Tibial artery (tissue), 4 donors: ENCODE data around the gene SHISA9.

ENCODE experiments used
- DNase-seq, 2 donors: peaks; one replicate each; pipeline ENCODE4 v3.0.0-alpha.2; 2019
- H3K27ac ChIP-seq, 2 donors: fragments of 200-600 bp; sonication (generic) in 1 of 2; 1 replicate in 1 of 2; 2 replicates in 1 of 2; pipeline ENCODE4 v1.5.1; 2018 to 2019; ENCODE audit warnings: mild to moderate bottlenecking in 1 of 2
- H3K27me3 ChIP-seq, 2 donors: fragments of 200-600 bp; sonication (generic) in 1 of 2; one replicate each; pipeline versions ENCODE4 v1.5.1 to v1.6.0; 2016 to 2019
- H3K36me3 ChIP-seq, 3 donors: fragments of 200-600 bp; sonication (generic) in 2 of 3; one replicate each; pipeline ENCODE4 v1.5.1; 2016 to 2019; ENCODE audit warnings: mild to moderate bottlenecking in 2 of 3
- H3K4me1 ChIP-seq, 4 donors: fragments of 200-600 bp; sonication (generic) in 2 of 4; 1 replicate in 3 of 4; 2 replicates in 1 of 4; pipeline ENCODE4 v1.5.1; 2016 to 2019
- H3K4me3 ChIP-seq, 2 donors: fragments of 200-600 bp; sonication (generic) in 1 of 2; 1 replicate in 1 of 2; 2 replicates in 1 of 2; pipeline ENCODE4 v1.5.1; 2018 to 2019; ENCODE audit warnings: mild to moderate bottlenecking in 2 of 2
- H3K9me3 ChIP-seq, 3 donors: fragments of 200-600 bp; sonication (generic) in 1 of 3; one replicate each; pipeline ENCODE4 v1.5.1; 2016 to 2019
- intact Hi-C: fragments of 100-400 bp; cut with DNase I; formaldehyde crosslinking; loops from one replicate; pipeline ENCODE4 v1.15.0; 2023; ENCODE audit warnings: low total_unique reads
- TF ChIP-seq, protein P1 (sequence below), 2 experiments: fragments of 200-600 bp in 1 of 2; fragments of 450-650 bp in 1 of 2; IDR thresholded peaks; one replicate each; pipeline ENCODE4 v1.5.1; 2017 to 2019; ENCODE audit warnings: antibody characterized with exemption in 2 of 2, mild to moderate bottlenecking in 1 of 2, moderate library complexity in 1 of 2

SHISA9 gene

DNA sequence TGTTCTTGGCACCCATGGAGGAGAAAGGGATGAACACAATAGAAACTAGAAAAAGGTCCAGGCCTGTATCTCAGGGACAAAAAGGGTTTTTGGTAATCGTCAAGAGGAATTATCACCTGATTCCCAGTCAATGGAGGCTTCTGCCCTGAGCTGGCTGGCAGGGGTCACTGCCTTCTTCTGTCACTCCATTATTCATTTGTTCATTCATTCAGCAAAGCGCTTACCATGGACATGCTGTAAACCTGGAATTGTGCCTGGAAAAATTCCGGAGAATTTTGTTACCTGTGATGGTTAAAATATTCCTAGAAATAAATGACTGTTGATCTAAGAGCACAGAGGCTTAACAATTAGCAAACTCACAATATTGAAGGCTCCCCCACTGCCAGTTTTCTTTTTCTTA lies 212.3 kb downstream of the SHISA9 start:
- Histone ChIP-seq H3K4me1 (peaks cover 0 to 44% (median 6%) of the 10 kb centered on the region in 4 donors), H3K9me3 (no peaks in the 10 kb centered on the region), H3K27me3 (no peaks in the 10 kb centered on the region), H3K4me3 (no peak overlapping the region), H3K36me3 (no peaks in the 10 kb centered on the region), H3K27ac (peak overlapping the region in 1 of 2 donors; percentile 64)
- DNase-seq: no peak
- TF ChIP-seq, protein P1, sequence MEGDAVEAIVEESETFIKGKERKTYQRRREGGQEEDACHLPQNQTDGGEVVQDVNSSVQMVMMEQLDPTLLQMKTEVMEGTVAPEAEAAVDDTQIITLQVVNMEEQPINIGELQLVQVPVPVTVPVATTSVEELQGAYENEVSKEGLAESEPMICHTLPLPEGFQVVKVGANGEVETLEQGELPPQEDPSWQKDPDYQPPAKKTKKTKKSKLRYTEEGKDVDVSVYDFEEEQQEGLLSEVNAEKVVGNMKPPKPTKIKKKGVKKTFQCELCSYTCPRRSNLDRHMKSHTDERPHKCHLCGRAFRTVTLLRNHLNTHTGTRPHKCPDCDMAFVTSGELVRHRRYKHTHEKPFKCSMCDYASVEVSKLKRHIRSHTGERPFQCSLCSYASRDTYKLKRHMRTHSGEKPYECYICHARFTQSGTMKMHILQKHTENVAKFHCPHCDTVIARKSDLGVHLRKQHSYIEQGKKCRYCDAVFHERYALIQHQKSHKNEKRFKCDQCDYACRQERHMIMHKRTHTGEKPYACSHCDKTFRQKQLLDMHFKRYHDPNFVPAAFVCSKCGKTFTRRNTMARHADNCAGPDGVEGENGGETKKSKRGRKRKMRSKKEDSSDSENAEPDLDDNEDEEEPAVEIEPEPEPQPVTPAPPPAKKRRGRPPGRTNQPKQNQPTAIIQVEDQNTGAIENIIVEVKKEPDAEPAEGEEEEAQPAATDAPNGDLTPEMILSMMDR (IDR thresholded peaks at IDR 0.05): no peak
- intact Hi-C loops: no loop called here

DNA sequence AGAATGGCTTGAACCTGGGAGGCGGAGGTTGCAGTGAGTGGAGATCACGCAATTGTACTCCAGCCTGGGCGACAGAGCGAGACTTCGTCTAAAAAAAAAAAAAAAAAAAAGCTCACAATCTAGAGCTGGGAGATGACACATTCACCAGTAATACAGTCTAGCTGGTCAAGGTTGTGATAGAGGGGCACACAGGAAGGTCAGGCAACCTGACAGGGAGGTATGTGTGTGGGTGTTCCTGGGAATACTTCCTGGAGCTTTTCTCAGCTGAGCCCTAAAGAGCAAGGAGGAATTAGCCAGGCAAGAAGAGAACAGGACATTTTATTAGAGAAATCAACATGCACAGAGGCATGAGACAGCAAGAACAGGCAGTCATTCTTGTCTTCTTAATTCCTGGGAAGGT lies 216.7 kb downstream of the SHISA9 start:
- H3K36me3 ChIP-seq: no peaks in the 10 kb centered on the region
- intact Hi-C loops: no loop called here
- TF ChIP-seq, protein P1 (IDR thresholded peaks at IDR 0.05): no peak
- DNase-seq: no peak
- no peak overlapping the region for H3K27ac ChIP-seq
- peaks cover 0 to 9% (median 4%) of the 10 kb centered on the region in 4 donors for H3K4me1 ChIP-seq
- no peak overlapping the region for H3K4me3 ChIP-seq
- no peaks in the 10 kb centered on the region for H3K9me3 ChIP-seq
- no peaks in the 10 kb centered on the region for H3K27me3 ChIP-seq

DNA sequence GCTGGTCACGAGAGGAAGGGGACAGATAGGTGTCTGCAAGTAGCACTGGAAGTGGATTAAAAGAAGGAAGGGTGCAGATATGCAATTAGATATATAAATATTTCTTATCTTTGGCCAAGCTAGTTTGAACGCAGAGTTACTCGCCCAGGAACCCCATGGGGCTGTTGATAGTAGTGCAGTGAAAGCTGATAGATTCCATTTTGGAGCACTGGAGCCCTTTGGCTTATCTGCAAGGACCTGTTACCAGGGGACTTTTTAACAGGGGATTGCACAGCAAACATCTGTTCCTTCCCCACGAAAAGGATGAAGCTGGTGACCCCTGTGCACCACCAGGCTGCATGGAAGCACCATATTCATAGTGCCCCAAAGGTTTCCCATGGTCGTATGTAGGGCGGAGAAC lies 218.7 kb downstream of the SHISA9 start:
- H3K27me3 ChIP-seq: no peaks in the 10 kb centered on the region
- no peaks in the 10 kb centered on the region for H3K9me3 ChIP-seq
- intact Hi-C loops: no loop called here
- DNase-seq: no peak
- H3K27ac ChIP-seq: no peak overlapping the region
- H3K4me3 ChIP-seq: no peak overlapping the region
- no peaks in the 10 kb centered on the region for H3K36me3 ChIP-seq
- TF ChIP-seq, protein P1 (IDR thresholded peaks at IDR 0.05): no peak
- H3K4me1 ChIP-seq: no peaks in the 10 kb centered on the region

DNA sequence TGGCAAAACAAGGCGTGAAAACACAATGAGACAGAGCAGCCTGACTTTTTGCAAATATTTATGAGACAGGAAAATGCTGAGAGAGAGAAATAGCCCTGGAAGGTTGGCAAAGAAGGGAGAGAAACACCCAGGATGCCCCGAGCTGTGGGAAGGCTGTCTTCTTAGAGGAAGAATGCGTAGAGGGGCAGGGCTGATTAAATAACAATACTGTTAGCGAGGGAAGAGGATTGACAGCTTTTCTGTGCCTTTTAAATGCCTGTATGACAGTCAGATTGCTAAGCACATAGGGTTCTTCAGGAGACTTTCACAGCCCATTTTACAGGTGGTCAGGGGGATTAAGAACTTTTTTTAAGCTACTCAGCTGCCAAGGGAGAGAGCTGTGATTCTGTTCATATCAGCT lies 219.2 kb downstream of the SHISA9 start:
- H3K27me3 ChIP-seq: no peaks in the 10 kb centered on the region
- H3K9me3 ChIP-seq: no peaks in the 10 kb centered on the region
- intact Hi-C loops: no loop called here
- DNase-seq: no peak
- TF ChIP-seq, protein P1 (IDR thresholded peaks at IDR 0.05): no peak
- H3K27ac ChIP-seq: no peak overlapping the region
- no peaks in the 10 kb centered on the region for H3K4me1 ChIP-seq
- H3K4me3 ChIP-seq: no peak overlapping the region
- no peaks in the 10 kb centered on the region for H3K36me3 ChIP-seq

DNA sequence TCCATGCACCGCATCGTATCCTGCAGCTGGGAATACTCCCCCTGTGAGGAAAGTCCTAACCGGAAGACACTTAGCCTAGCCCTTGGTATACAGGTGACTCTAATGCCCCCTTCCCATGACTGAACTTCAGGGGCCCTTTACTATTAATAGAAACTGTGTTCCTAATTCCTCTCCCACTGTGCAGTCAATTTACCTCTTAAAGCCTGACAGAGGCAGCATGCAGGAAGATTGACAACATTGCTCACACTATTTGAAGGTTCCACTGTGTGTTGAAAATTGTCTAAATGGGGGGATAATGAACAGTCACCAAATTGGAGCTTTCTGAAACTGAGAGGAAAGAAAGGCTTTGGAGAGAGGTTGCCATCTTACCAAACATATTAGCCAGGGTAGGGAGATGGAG lies 222.6 kb downstream of the SHISA9 start:
- DNase-seq: no peak
- H3K4me1 ChIP-seq: no peaks in the 10 kb centered on the region
- H3K27me3 ChIP-seq: no peaks in the 10 kb centered on the region
- H3K27ac ChIP-seq: no peak overlapping the region
- no peaks in the 10 kb centered on the region for H3K36me3 ChIP-seq
- H3K4me3 ChIP-seq: no peak overlapping the region
- no peaks in the 10 kb centered on the region for H3K9me3 ChIP-seq
- intact Hi-C loops: no loop called here
- TF ChIP-seq, protein P1 (IDR thresholded peaks at IDR 0.05): no peak

DNA sequence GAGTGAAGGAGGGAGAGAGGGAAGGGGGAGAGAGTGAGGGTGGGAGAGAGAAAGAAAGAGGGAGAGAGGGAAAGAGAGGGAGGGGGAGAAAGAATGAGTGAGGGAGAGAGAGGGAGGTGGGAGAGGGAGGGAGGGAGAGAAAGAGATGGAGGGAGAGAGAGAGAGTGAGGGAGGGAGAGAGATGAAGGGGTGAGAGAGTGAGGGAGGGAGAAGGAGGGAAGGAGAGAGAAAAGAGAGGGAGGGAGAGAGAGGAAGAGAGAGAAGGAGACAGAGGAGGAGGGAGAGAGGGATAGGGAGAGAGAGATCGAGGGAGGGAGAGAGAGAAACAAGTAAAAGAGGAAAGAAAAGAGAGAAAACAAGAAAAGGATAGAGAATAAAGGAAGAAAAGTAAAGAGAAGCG lies 225.7 kb downstream of the SHISA9 start:
- intact Hi-C loops: no loop called here
- H3K9me3 ChIP-seq: no peaks in the 10 kb centered on the region
- no peak overlapping the region for H3K4me3 ChIP-seq
- H3K27ac ChIP-seq: no peak overlapping the region
- H3K36me3 ChIP-seq: no peaks in the 10 kb centered on the region
- DNase-seq: no peak
- no peaks in the 10 kb centered on the region for H3K27me3 ChIP-seq
- TF ChIP-seq, protein P1 (IDR thresholded peaks at IDR 0.05): no peak
- no peaks in the 10 kb centered on the region for H3K4me1 ChIP-seq
